Activated B cell treated with CpG ODN at 0.5 μM for 24 hours (primary cell): ENCODE measurements around the gene CEP128. TPM values are rescaled to one million over a fixed set of nuclear protein-coding genes. Genes with fewer than 3 reads are reported as not detected.

Experiments
- ATAC-seq: fragments of 200-7000 bp; cut with Tn5 transposase; one replicate; pipeline ENCODE4 v1.10.0; 2021; ENCODE audit warnings: low read depth, mild to moderate bottlenecking, moderate library complexity
- CTCF ChIA-PET: fragments of 350-600 bp; sonication (Branson Sonifier 250); formaldehyde crosslinking; loops from one replicate; lab custom pipeline; 2021; ENCODE audit warnings: antibody characterized with exemption; lab: Charles Lee
- POLR2A ChIA-PET: fragments of 350-600 bp; sonication (Branson Sonifier 250); formaldehyde crosslinking; loops from one replicate; lab custom pipeline; 2021; ENCODE audit warnings: antibody characterized with exemption; lab: Charles Lee
- DNase-seq: peaks from one replicate; pipeline ENCODE4 v3.0.0; 2022
- H3K27ac Mint-ChIP-seq: one replicate; pipeline ENCODE4 v1.8.0; 2020; ENCODE audit warnings: mixed read lengths
- H3K27me3 Mint-ChIP-seq: one replicate; pipeline ENCODE4 v1.8.0; 2021; ENCODE audit warnings: mixed read lengths
- H3K36me3 Mint-ChIP-seq: one replicate; pipeline ENCODE4 v1.8.0; 2021; ENCODE audit warnings: low read depth, mixed read lengths
- H3K4me1 Mint-ChIP-seq: one replicate; pipeline ENCODE4 v1.8.0; 2021; ENCODE audit warnings: mixed read lengths
- H3K4me3 Mint-ChIP-seq: one replicate; pipeline ENCODE4 v1.8.0; 2020; ENCODE audit warnings: mild to moderate bottlenecking, mixed read lengths
- H3K9me3 Mint-ChIP-seq: one replicate; pipeline ENCODE4 v1.8.0; 2020; ENCODE audit warnings: mixed read lengths
- intact Hi-C: fragments of 100-400 bp; cut with micrococcal nuclease; formaldehyde crosslinking; loops from one replicate; pipeline ENCODE4 v1.15.1; 2024
- total RNA-seq: library from RNA; stranded (reverse); gene quantifications from 2 replicates; pipeline ENCODE4 v1.2.3, GENCODE V29; 2022
- TF ChIP-seq, protein P1 (sequence below): fragments of 200-600 bp; IDR thresholded peaks from one replicate; pipeline ENCODE4 v1.8.0; 2022; ENCODE audit warnings: antibody characterized with exemption, mild to moderate bottlenecking

CEP128 gene
- total RNA-seq, 1 donor from 2014 or later, result 25.0 TPM

DNA sequence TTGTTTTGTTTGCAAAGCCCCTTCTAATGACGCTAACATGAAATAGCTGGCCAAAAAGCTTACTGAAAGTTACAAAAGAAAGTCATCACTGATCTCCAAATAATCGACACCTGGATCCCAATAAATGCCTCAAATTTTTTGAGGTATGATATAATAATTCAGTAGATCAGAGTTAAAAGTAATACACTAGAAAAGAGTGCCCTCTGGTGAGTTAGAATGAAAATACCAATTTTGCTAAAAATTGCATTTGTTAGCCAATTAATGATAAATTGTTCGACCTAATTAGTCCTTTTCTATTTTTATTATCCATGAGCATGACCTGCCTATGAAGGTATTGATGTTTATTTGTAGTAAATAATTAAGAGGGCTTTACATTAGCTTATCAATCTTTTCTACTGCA lies 78.6 kb downstream of the CEP128 start:
- Mint-ChIP-seq H3K36me3 (peaks cover 9% of the 10 kb centered on the region), H3K4me3 (no peak overlapping the region), H3K27ac (no peak overlapping the region), H3K4me1 (no peaks in the 10 kb centered on the region), H3K9me3 (peaks cover 12% of the 10 kb centered on the region), H3K27me3 (no peaks in the 10 kb centered on the region)
- intact Hi-C loops, result loop anchor here (1.0 kb wide), 1 partner anchor 54 kb away; no protein-coding TSS in a partner anchor
- DNase-seq (no peak), ATAC-seq (no peak)
- ChIA-PET CTCF (no interaction called here), POLR2A (no interaction called here)
- TF ChIP-seq, protein P1, sequence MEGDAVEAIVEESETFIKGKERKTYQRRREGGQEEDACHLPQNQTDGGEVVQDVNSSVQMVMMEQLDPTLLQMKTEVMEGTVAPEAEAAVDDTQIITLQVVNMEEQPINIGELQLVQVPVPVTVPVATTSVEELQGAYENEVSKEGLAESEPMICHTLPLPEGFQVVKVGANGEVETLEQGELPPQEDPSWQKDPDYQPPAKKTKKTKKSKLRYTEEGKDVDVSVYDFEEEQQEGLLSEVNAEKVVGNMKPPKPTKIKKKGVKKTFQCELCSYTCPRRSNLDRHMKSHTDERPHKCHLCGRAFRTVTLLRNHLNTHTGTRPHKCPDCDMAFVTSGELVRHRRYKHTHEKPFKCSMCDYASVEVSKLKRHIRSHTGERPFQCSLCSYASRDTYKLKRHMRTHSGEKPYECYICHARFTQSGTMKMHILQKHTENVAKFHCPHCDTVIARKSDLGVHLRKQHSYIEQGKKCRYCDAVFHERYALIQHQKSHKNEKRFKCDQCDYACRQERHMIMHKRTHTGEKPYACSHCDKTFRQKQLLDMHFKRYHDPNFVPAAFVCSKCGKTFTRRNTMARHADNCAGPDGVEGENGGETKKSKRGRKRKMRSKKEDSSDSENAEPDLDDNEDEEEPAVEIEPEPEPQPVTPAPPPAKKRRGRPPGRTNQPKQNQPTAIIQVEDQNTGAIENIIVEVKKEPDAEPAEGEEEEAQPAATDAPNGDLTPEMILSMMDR, result no peak

DNA sequence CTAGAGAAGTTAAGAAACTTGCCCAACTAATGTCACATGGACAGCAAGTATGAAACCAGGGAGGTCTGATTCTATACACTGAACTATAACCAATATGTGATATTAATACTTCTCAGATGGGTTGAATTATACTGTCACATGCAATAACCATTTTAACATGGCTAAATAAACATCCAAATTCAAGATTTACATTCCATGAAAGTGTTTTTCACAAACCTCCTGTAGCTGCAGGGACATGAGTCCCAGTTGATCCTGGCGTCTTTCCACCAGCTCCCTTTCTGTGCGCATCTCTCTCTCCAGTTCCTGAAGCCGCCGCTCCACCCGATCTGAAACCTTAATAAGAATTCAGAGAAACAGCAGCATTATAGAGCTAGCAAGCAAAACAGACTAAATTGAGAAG lies 79.0 kb downstream of the CEP128 start:
- no peak overlapping the region for H3K27ac Mint-ChIP-seq

DNA sequence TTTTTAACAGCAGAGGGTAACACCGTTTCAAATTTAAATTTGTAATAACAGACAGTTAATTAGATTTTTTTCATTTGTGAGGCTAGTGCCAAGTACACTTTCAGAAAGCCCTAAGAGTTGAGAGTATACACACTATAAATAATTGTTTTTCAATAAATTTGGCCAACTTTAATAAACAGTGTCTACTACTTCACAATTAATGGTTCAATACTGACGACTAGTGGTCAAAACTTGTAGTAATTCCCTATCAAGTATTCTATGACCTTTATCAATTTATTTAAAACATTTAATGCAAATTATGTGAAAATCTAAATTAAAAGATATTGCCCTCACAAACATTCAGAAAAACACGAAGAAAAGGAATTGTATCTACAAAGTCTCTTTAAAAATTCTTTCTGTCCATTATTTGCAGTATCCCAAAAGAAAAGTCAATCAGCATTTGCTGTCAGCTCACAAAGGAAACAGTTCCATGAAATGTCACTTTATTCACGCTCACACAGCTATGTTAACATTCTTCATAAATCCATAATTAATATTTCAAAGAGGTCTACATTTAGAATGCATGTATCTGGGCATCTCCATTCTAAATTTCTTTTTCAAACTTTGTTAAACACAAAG lies 91.2 kb downstream of the CEP128 start:
- no peak for DNase-seq
- POLR2A ChIA-PET, result no interaction called here

More for the DNA sequence above, 79.0 kb downstream of the CEP128 start:
- H3K36me3 Mint-ChIP-seq, result peaks cover 6% of the 10 kb centered on the region
- CTCF ChIA-PET, result interaction anchor here (0.6 kb wide), 1 partner anchor 16 kb away, joined by 3 read pairs; no protein-coding TSS in a partner anchor
- POLR2A ChIA-PET, result no interaction called here
- H3K4me3 Mint-ChIP-seq, result no peak overlapping the region
- intact Hi-C loops, result loop anchor here (1.0 kb wide), 1 partner anchor 53 kb away; no protein-coding TSS in a partner anchor
- H3K9me3 Mint-ChIP-seq, result peaks cover 8% of the 10 kb centered on the region
- no peak for ATAC-seq
- no peaks in the 10 kb centered on the region for H3K27me3 Mint-ChIP-seq
- DNase-seq, result no peak
- TF ChIP-seq, protein P1, result no peak
- H3K4me1 Mint-ChIP-seq, result no peaks in the 10 kb centered on the region

DNA sequence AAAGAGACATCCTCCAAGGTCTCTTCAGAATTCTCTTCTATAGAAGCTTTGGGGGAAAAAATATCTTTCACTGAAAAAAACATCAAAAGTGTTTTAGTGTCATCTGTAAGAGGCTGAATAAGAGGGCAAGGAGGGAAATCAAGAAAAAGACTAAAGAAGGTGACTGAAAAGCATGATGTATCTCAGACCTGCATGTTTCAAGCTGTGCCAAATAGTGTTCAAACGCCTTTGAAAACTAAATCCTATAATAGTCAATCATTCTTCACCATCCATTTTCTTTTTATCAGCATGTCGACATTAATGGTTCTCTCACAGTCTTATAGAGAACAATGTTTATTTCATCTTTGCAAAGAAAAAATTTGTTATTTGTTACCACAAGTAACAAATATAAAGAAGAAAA lies 94.5 kb downstream of the CEP128 start:
- ChIA-PET CTCF (interaction anchor here (0.9 kb wide), 1 partner anchor 15 kb away, joined by 3 read pairs; no protein-coding TSS in a partner anchor), POLR2A (no interaction called here)
- no peak overlapping the region for H3K4me3 Mint-ChIP-seq
- no peak for DNase-seq
- no peaks in the 10 kb centered on the region for H3K9me3 Mint-ChIP-seq
- ATAC-seq, result no peak
- TF ChIP-seq, protein P1, result no peak
- no peak overlapping the region for H3K27ac Mint-ChIP-seq
- H3K27me3 Mint-ChIP-seq, result no peaks in the 10 kb centered on the region
- intact Hi-C loops, result no loop called here
- H3K36me3 Mint-ChIP-seq, result no peaks in the 10 kb centered on the region
- no peaks in the 10 kb centered on the region for H3K4me1 Mint-ChIP-seq

More for the DNA sequence above, 91.2 kb downstream of the CEP128 start:
- no peaks in the 10 kb centered on the region for H3K4me1 Mint-ChIP-seq
- no peaks in the 10 kb centered on the region for H3K36me3 Mint-ChIP-seq
- intact Hi-C loops, result loop anchor here (1.0 to 5.0 kb wide), 4 partner anchors 137 to 1890 kb away; no protein-coding TSS in a partner anchor
- no peak overlapping the region for H3K4me3 Mint-ChIP-seq
- no peak overlapping the region for H3K27ac Mint-ChIP-seq
- no peaks in the 10 kb centered on the region for H3K9me3 Mint-ChIP-seq
- CTCF ChIA-PET, result interaction anchor here (0.7 to 1.9 kb wide), 3 partner anchors 91 to 1881 kb away, joined by 3 to 7 read pairs (median 4); partner anchors contain the start of gene CEP128
- no peaks in the 10 kb centered on the region for H3K27me3 Mint-ChIP-seq
- ATAC-seq, result no peak
- TF ChIP-seq, protein P1, result peak; percentile 46

DNA sequence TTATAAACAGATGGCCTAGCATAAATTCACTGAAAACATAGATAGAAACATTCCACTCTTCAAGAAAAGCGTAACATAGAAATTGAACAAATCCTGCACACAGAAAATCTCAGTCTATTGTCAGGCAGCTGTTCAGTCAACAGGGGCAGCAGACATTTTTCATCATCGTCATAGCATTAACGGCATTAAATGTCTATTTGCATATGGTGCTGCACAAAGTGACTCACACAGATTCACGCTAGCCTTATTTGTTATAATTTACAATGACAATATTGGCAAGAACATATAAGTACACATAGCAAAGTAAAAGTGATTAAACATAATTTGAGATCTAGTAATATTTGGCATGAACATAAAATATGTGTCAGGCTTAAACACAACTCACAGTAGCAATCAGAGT lies 95.7 kb downstream of the CEP128 start:
- Mint-ChIP-seq H3K27ac (no peak overlapping the region), H3K36me3 (no peaks in the 10 kb centered on the region), H3K27me3 (no peaks in the 10 kb centered on the region), H3K4me3 (no peak overlapping the region), H3K4me1 (no peaks in the 10 kb centered on the region), H3K9me3 (no peaks in the 10 kb centered on the region)
- TF ChIP-seq, protein P1, result no peak
- intact Hi-C loops, result no loop called here
- CTCF ChIA-PET, result no interaction called here
- ATAC-seq (no peak), DNase-seq (no peak)
- POLR2A ChIA-PET, result no interaction called here
